HEK293T (cell line): ENCODE results near the gene ZCCHC7.

Source experiments
- ARNT ChIP-seq: fragments of 450-650 bp; IDR thresholded peaks from 2 replicates; pipeline ENCODE4 v1.6.1; 2017; ENCODE audit warnings: mild to moderate bottlenecking
- BHLHE40 ChIP-seq: fragments of 450-650 bp; IDR thresholded peaks from 2 replicates; pipeline ENCODE4 v1.6.1; 2016; ENCODE audit warnings: mild to moderate bottlenecking, moderate library complexity, borderline replicate concordance
- CTBP1 ChIP-seq: fragments of 450-650 bp; IDR thresholded peaks from 2 replicates; pipeline ENCODE4 v1.6.1; 2016; ENCODE audit warnings: borderline replicate concordance
- ELF4 ChIP-seq: fragments of 450-650 bp; IDR thresholded peaks from 2 replicates; pipeline ENCODE4 v1.6.1; 2017; ENCODE audit warnings: antibody characterized with exemption
- FOXA1 ChIP-seq: fragments of 450-650 bp; IDR thresholded peaks from 2 replicates; pipeline ENCODE4 v1.6.1; 2016; ENCODE audit warnings: mild to moderate bottlenecking
- FOXK2 ChIP-seq: fragments of 450-650 bp; IDR thresholded peaks from 2 replicates; pipeline ENCODE4 v1.6.1; 2016; ENCODE audit warnings: mild to moderate bottlenecking
- FOXM1 ChIP-seq: fragments of 450-650 bp; IDR thresholded peaks from 2 replicates; pipeline ENCODE4 v1.6.1; 2017; ENCODE audit warnings: mild to moderate bottlenecking, borderline replicate concordance
- HDGF ChIP-seq: fragments of 450-650 bp; IDR thresholded peaks from 2 replicates; pipeline ENCODE4 v1.6.1; 2017; ENCODE audit warnings: antibody characterized with exemption, borderline replicate concordance
- LEF1 ChIP-seq: fragments of 450-650 bp; IDR thresholded peaks from 2 replicates; pipeline ENCODE4 v1.6.1; 2017; ENCODE audit warnings: mild to moderate bottlenecking, borderline replicate concordance
- NFRKB ChIP-seq: fragments of 450-650 bp; IDR thresholded peaks from 2 replicates; pipeline ENCODE4 v1.6.1; 2016; ENCODE audit warnings: mild to moderate bottlenecking, moderate library complexity
- SP1 ChIP-seq: fragments of 450-650 bp; IDR thresholded peaks from 2 replicates; pipeline ENCODE4 v1.6.1; 2017
- SUZ12 ChIP-seq: fragments of 450-650 bp; IDR thresholded peaks from 2 replicates; pipeline ENCODE4 v1.6.1; 2016; ENCODE audit warnings: mild to moderate bottlenecking
- TARDBP ChIP-seq: fragments of 450-650 bp; IDR thresholded peaks from 2 replicates; pipeline ENCODE4 v1.6.1; 2016
- ZNF384 ChIP-seq: fragments of 450-650 bp; IDR thresholded peaks from 2 replicates; pipeline ENCODE4 v1.6.1; 2016

GRCh38 chr9:37377688-37378612, 257.6 kb downstream of the ZCCHC7 start:
- TF ChIP-seq FOXM1 (no peak), SUZ12 (no peak), SP1 (no peak), TARDBP (no peak), ELF4 (no peak), FOXK2 (no peak), BHLHE40 (no peak), ZNF384 (no peak), ARNT (no peak), HDGF (no peak), FOXA1 (no peak), LEF1 (no peak), CTBP1 (no peak), NFRKB (no peak)
